ELF-1 (cell line): ENCODE results near the gene MRGPRX4.

Source experiments
- DNase-seq: peaks from one replicate; pipeline ENCODE4 v3.0.0-alpha.2; 2016; ENCODE audit warnings: low read depth, low spot score

The MRGPRX4 gene

DNA sequence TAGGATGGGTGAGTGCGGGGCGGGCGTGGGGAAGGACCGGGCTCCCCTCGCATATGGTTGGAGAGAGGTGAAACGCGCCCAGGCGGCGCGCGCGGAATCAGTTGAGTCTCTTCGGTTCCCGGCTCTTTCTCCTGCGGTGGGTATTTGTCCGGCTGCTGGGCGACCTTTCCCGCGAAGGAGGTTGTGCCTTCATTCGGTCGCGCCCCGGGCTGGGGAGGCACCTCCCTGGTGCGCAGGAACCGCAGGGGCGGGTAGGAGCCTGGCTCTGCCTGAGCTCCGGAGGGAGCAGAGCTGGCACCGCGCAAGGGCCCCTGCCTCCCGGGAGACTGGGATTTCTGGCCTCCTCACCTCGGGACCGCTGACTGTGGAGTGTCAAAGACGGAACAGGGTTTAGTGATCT lies 36.4 kb downstream of the MRGPRX4 start:
- DNase-seq = no peak

DNA sequence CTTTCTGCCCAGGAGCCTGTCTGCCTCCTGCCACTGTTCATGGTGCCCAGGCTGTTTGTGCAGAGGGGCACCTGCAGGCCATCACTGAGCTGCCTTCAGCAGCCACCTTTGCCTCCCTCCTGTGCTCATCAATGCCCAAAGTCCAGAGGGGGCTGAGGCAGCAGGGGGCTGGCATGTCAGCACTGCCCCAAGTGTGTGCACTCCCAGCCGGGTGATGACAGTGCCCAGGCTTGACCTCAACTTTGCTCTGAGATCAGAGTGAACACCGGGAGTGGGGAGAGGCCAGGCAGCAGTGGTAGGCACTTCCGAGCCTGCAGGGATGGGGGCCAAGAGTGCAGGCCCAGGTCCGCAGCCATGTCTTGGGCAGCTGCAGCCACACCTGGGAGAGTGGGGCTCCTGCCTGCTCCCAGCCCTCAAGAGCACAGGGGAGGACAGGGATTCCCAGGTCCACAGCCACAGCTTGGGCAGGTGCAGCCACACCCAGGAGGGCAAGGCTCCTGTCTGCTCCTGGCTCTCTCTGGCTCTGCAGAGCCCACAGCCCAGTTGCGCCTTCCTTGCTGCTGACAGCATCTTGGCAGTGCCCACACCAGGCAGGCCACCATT lies 48.7 kb downstream of the MRGPRX4 start:
- no peak for DNase-seq

DNA sequence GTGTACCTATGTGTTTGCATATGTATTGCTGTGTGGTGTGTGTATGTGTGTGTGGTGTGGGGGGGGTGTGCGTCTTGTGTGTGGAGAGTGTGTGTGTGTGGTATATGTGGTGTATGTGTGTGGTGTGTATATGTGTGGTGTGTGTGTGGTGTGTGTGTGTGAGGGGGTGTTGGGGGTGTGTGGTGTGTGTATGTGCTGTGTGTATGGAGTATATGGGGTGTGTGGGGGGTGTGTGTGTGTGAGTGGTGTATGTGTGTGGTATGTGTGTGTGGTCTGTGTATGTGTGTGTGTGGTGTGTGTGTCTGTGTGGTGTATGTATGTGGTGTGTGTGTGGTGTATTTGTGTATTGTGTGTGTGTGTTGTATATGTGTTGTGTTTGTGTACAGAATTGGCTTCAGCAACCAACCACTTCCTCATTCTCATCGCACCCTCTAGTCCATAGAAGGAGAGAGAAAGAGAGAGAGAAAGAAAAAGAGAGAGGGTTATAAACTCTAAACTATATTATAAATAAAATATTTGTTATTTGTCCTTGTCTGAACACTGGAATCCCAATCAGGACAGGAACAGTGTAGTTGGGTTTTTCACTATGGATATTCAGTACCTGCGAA lies 50.3 kb downstream of the MRGPRX4 start:
- no peak for DNase-seq
